C1 segment of cervical spinal cord (tissue), 14 donors: ENCODE data around the gene MAN1B1.

ENCODE experiments used
- DNase-seq, 14 donors: peaks; one replicate each; lab custom pipeline; 2025; lab: John Stamatoyannopoulos, UW

MAN1B1 gene

DNA sequence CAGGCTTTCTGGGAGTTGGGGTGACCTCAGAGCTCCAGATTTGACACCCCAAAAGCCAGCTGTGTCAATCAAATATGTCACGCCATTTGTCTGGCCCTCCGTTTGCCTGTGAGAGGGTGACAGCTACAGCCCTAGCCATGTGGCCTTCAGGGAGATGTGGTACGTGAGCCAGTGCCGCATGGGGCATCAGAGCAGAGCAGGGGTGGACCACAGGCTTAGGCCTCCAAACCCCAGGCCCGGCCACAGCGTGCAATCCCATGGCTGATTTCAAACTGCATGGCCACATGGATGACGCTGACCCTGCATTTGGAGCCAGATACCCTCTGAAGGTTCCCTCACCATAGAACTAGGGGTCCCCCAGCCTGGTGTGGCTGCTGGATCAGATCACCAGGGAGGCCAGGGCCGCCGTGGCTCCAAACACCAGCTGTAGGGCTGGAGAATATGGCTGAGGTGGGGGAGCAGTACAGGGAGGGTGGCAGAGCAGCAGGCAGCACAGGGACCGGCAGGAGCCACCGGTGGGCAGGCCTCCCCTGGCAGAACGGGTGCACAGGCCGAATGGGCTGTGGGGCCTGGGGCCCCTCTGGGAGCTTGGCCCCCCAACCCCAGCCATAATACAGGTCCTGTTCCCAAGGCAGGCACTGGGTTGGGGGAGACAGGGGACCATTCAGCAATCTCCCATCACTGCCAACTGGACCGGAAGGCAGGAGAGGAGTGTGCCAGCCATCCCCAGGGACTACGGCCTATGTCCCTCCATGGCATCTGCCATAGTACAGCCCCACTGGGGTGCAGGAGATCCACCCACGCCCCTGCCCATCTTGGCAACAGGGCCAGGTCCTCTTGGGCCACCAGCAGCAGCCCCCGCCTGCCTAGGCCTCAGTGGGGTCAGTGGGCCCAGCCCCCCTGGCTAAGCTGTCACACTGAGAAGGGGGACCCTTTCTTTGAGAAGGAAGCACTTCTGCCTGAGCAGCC is 18.0 kb upstream of the MAN1B1 start:
- DNase-seq = no peak

DNA sequence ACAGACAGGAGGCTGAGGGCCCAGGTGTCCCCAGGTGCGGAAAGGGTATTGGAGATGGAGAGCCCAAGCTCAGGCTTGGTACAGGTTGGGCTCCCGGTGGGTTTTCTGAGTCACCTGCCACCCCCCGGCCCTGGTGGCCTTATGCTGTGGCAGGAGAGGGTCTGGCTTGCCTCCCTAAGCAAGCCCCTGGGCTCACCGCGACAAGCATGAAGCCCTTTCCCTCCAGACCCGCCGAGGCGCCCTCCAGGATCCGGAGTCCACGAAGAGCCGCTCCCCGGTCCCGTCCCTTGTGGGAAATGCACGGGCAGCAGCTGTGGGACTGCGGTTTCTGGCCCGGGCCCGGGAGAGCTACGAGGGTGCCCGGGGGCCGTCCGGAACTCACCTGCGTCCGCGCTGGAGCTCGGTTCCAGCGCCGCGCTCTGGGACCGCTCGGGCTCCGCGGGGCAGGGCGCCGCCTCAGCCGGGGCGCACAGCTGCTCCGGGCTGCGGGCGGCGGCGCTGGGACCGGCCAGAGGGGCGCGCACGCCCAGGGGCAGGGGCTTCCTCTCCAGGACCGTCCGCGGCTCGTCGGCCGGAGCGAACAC is 17.2 kb upstream of the MAN1B1 start:
- no peak for DNase-seq

DNA sequence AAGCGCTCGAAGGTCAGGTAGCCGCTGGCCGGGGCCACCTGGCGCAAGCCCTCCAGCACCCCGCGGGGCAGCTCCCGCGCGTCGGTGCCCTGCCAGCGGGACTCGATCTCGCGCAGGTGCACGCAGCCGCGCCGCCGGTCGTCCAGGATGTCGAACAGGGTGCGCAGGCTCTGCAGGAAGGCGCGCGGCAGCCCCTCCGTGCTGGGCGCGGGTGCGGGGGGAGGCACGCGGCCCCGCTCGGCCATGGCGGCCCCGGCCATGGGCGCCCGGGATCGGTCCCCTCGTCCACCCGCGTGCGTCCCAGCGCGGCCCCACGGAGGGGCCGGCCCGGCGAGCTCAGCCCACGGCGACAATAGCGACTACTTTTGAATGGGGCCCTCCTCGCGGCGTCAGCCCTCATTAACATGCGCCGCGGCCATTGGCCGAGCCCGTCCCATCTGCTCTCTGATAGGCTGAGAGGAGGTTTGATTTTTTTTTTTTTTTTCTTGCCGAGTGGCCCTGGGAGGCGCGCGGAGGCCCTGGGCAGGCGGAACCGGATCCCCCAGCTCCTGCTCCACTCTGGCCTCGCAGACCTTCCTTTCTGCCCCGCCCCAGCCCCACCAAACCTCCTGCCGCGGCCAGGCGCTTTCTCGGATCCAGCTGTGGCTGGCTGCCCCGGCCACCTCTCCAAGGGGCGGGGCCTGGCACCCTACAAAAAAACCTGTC is 16.4 kb upstream of the MAN1B1 start, which contains the start of gene SAPCD2:
SAPCD2 (minus strand) TSS at position 357 of the 705 bp plus-strand sequence; CDS start at position 260, 97 bp downstream.
- DNase-seq = peak in 13 of 14 donors; percentile 47 to 88 (median 81)

DNA sequence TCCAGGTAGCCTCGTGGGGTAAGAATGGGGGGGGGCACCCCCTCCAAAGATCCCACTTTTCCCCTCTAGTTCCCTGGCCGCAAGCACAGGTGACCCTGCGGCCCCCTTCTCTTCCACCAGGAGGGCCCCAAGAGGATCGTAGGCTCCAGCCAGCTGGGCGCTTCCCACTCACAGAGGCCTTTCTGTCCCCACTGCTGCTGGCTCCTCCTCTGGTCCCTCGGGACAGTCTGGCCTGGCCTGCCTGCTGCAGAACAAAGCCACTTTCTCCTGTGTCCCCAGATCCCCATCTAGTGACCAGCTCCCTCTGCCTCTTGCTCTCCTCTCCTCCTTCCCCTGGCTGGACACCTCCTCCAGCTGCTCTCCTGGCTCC is 15.9 kb upstream of the MAN1B1 start:
- DNase-seq = peak in 11 of 14 donors; percentile 62 to 88 (median 81)

DNA sequence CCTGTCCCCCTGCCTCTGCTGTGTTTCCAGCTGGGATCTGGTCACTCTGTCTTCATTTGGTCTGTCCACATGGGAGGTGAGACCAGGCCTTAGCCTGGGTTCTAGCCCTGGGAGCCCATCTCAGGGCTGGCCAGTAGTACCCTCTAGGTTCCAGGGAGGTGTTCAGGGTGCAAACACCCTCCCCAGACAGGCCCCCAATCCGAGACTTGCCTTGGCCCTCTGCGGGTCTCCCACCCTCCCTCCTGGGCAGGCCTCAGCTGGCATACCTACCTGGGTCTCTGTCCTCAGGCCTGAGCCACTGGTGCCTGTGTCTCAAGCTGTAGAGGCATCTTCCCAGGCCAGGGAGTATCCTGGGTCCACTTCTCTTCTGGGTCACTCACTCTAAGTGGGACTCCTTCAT is 15.5 kb upstream of the MAN1B1 start:
- no peak for DNase-seq

DNA sequence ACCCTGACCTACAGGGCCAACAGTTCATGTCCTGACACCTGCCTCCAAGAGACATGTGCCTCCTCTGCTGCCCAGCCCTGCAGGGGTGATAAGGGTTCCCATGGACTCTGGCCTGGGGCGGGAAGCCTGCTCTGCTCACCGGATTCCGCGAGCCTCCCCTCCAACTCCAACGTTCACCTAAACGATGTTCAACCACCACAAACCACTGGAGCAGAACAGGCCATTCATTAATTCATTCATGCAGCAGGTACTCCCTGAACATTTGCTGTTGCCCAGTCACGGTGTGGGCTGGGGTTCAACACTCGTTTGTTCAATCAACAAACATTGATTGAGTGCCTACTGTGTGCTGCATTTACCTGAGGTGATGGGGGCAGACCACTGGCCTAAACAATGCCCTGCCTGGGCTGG is 12.8 kb upstream of the MAN1B1 start:
- DNase-seq = no peak

DNA sequence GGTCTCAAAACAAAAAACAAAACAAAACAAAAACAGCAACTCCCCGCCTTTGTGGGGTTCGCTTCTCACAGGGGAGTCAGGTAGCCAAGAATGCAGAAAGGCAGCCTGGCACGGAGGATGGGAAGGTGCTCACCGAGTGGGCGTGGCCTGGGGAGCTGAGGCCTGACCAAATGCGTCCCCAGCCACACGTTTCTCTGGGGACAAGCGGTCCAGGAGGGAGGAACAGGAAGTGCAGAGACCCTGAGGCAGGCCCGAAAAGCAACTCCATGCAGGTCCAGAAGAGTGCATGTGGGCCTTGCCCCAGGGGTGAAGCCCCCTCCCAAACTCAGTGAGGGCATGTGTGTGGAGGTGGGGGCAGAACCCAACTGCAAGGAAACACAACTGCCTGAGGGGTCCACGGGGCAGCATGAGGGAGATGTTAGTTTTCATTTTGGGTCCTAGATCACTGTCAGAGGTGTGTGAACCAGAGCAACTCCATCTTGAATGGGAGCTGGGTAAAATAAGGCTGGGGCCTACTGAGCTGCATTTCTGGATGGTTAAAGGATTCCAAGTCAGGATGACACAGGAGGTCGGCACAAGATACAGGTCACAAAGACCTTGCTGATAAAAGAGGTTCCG is 12.0 kb upstream of the MAN1B1 start:
- no peak for DNase-seq

DNA sequence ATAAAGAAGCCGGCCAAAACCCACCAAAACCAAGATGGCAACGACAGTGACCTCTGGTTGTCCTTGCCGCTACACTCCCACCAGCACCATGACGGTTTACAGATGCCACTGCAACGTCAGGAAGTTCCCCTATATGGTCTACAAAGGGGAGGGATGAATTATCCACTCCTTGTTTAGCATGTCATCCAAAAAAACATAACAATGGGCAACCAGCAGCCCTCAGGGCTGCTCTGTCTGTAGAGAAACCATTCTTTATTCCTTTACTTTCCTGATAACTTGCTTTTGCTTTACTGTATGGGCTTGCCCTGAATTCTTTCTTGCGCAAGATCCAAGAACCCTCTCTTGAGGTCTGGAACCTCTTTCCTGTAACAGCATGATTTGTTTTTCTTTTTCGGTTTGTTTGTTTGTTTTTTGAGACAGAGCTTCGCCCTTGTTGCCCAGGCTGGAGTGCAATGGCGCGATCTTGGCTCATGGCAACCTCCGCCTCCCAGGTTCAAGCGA is 11.5 kb upstream of the MAN1B1 start:
- DNase-seq = no peak

DNA sequence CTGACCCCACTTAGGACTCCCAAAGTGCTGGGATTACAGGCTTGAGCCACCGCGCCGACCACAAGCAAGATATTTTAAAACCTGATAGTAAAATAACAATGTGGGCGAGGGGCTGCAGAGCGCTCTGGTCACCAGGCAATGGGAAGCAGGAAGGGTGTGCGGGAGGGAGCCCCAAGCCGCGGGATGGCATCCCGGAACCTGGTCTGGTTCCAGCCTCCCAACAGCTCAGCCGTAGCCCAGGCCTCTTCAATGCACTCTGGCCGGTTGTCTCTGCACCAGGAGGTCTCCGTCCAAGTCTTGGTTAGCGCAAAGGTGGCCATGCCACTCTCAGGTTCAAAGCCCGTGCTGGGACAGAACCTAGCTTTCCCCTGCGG is 10.2 kb upstream of the MAN1B1 start:
- DNase-seq = peak in 1 of 14 donors; percentile 79

DNA sequence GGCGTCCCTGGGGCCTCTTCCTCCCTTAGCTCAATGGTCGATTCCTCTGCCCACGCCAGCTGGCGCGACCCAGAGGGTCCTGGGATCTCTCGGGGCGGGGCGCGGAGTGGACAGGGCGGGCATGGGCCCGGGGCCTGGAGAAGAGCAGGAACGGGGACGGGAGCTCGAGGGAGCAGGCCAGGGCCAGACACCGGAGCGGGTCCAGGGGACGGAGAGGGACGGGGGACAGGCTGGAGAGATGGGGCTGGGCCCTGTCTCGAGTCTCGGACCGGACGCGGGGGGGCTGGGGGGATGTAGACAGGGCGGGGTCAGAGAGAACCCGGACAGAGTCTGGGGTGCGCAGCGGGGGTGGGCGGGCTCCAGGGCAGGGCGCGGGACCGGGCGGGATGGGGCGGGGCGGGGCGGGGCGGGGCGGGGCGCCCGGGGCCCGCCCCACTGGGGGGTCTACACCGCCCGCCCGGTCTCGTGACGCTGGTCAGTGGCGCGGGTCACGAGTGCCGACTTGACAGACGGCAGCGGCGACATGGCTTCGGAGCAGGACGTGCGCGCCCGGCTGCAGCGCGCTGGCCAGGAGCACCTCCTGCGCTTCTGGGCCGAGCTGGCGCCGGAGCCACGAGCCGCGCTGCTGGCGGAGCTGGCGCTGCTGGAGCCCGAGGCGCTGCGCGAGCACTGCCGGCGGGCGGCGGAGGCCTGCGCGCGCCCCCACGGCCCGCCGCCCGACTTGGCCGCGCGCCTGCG is 9.6 kb upstream of the MAN1B1 start, which contains the start of gene UAP1L1:
UAP1L1 (plus strand) TSS at position 508 of the 738 bp plus-strand sequence; CDS start at position 524, 16 bp downstream.
- DNase-seq = peak in 12 of 14 donors; percentile 48 to 82 (median 71)

DNA sequence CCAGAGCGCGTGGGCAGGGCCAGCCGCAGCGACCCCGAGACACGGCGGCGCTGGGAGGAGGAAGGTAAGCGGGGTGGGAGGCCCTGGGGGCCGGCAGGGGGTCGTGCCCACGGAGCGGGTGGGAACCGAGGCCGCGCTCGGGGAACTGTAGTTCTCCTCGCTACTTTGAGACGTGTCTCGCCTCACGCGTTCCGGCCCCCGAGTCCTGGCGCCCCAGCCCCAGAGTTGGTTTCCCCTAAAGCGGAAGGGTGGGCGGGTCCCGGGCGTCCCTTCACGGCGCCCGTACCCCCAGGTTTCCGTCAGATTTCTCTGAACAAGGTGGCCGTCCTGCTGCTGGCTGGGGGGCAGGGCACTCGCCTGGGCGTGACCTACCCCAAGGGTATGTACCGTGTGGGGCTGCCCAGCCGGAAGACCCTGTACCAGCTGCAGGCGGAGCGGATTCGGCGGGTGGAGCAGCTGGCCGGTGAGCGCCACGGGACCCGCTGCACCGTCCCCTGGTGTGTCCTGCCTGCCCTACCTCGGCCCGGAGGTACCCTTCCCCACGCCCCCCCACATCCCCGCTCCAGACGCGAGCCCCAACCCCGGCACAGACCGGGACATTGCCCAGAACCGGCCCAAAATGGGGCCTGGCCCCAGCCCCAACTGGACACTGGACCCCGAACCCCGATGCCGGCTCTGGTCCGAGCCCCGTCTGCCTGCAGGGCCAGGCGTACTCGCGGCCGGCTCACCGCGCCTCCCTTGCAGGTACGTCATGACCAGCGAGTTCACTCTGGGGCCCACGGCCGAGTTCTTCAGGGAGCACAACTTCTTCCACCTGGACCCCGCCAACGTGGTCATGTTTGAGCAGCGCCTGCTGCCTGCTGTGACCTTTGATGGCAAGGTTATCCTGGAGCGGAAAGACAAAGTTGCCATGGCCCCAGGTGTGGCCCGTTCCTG is 8.8 kb upstream of the MAN1B1 start:
- no peak for DNase-seq

DNA sequence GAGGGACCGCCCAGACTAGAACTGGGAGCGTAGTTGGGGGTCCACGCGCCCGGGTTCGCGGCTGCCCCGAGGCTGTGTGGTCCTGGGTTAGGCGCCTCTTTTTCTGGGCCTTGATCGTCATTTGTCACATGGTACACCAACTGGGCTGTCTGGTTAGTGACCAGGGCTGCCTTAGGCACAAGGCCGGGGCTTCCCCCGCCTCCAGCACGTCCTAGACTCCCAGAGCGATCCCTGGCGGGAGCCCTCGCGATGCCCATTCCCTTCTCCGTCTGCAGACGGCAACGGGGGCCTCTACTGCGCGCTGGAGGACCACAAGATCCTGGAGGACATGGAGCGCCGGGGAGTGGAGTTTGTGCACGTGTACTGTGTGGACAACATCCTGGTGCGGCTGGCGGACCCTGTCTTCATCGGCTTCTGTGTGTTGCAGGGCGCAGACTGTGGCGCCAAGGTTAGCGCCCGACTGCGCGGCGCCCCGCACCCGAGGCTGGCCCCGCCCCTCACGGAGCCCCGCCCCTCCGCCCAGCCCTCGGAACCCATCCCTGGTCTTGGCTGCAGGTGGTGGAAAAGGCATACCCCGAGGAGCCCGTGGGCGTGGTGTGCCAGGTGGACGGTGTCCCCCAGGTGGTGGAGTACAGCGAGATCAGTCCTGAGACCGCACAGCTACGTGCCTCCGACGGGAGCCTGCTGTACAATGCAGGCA is 7.9 kb upstream of the MAN1B1 start:
- no peak for DNase-seq

DNA sequence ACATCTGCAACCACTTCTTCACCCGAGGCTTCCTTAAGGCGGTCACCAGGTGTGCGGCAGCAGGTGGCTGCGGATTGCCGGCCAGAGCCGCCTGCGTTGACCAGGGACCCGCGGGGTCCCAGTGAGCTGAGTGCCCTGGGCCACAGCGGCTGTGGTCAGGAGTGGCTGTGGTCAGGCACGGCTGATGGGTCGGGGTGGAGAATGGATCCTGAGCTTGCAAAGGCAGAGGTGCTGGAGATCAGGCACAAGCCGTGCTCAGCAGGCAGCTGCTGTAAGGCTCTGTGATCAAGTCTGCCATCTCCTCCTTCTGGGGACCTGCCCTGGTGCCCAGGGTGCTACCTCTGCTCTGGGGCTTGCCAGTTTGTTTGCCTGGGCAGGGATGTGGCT is 7.4 kb upstream of the MAN1B1 start:
- DNase-seq = no peak

DNA sequence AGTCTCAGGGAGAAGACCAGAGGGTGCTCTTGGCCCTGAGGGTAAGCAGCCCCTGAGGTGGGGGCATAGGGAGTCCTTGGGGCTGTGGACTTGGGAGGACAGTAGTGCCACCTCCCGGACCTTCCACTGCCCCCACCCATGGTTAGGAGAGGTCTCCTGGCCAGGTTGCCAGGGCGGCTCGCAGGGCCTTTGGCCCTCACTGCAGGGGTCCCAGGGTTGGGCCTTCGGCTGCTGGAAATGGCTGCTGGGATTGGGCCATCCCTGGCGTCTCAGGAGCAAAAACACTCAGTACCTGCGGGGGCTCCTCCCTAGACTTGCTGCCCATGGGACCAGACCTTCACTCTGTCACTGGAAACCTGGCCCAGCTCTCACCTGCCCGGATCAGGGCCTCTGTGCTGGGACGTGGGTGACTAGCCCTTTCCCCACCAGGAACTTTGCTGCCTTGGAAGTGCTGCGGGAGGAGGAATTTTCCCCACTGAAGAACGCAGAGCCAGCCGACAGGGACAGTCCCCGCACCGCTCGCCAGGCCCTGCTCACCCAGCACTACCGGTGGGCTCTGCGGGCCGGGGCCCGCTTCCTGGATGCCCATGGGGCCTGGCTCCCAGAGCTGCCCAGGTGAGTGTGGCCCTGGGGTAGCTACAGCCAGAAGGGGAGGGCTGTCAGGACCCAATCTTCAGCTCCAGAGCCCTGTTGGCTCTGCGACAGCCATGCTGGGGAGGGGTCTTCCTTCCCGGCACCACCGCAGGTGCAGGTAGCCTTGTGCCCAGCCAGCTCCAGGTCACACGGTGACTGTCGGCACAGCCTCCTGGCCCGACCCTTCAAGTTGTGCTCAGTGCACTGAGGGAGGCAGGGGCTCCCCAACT is 6.3 kb upstream of the MAN1B1 start:
- DNase-seq = no peak

DNA sequence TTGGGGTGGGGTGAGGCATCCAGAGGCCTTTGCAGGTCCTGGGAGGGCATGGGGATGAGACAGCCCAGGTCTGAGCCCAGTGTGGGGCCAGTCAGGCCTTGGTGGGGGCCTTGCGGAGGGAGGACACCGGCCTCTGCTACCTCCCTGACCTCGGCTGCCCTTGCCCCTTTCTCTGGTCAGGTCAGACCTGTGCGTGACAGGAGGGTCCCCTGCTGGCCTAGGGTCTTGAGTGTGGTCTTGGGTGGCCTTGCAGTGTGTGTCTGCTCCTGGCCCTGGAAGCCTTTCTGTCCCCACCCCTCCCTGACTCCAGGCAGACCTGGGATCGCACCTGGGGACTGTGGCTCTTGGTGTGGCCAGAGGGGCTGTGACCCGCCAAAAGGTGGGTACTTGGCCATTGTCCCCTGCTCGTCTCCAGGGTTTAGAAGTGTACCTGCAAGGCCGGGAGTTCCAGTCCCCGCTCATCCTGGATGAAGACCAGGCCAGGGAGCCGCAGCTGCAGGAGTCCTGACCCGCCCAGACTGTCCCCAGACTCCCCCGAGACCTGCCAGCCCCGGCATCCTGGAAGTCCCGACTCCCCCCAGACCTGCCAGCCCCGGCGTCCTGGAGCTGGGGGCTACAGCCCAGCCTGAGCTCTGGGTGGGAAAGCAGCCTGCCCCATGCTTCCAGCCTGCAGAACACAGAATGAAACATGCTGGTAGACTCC is 4.4 kb upstream of the MAN1B1 start:
- no peak for DNase-seq

DNA sequence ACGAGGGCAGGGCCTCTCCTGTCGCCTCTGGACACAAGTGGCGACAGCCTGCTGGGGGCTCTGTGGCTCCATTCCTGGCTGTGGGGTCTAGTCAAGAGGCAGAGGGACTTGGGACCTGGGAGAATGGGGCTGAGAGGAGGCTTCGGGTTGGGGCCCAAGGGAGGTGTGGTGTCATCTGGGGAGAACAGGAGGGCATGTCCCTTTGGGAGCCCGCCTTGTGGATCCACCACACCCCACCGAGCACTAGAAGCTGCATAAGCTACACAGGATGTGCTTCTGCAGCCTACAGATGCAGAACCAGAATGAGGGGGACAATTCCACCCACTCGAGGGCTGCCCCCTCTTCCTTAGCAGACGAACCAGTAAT is 3.9 kb upstream of the MAN1B1 start:
- DNase-seq = no peak

DNA sequence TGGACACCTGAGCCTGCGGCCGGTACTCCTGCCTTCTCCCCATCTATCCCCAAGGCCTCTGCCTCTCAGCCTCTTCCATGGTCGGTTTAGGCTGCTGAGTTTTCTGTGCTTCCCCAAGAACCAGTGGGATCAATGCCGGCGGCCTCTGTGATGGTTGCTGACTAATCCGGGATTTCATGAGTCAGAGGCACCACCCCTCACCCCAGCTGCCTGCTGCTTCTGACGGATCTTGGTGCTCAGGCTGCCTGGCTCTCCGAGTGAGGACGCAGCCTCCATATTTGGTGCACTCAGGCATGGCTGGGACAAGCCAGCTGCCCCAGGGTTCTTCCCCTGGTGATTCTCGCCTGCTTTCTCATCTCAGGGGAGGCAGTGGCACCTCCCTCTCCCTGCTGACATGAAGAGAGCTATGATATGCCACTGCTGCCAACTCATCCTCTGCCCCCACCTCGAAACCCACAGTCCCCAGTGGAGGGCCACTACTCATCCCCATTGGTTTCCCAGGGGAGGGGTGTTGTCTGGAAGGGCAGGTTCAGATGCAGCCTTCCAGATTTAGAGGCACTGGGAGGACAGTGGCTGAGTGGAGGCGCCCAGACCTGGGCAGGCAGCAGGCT is 3.3 kb upstream of the MAN1B1 start:
- DNase-seq = peak in 2 of 14 donors; percentile 9 to 30
